SK-N-SH treated with all-trans-retinoic acid at 6 μM for 48 hours (cell line): ENCODE results near the gene TBCEL.

Source experiments
- RARB ChIP-seq: fragments of 250-450 bp; sonication (Bioruptor Pico); IDR thresholded peaks from 2 replicates; pipeline ENCODE4 v1.8.0; 2021; ENCODE audit warnings: mild to moderate bottlenecking, moderate library complexity
- SNAI2 ChIP-seq: fragments of 250-450 bp; sonication (Bioruptor Pico); IDR thresholded peaks from 2 replicates; pipeline ENCODE4 v1.5.0; 2020; ENCODE audit warnings: mild to moderate bottlenecking, moderate library complexity
- TCF4 ChIP-seq: fragments of 250-450 bp; sonication (Bioruptor Pico); IDR thresholded peaks from 2 replicates; pipeline ENCODE4 v1.8.0; 2021; ENCODE audit warnings: mild to moderate bottlenecking, moderate library complexity, borderline replicate concordance
- TOX ChIP-seq: fragments of 250-450 bp; sonication (Bioruptor Pico); IDR thresholded peaks from 2 replicates; pipeline ENCODE4 v1.8.0; 2021; ENCODE audit warnings: mild to moderate bottlenecking, moderate library complexity, borderline replicate concordance
- ZC3H10 ChIP-seq: fragments of 250-450 bp; sonication (Bioruptor Pico); IDR thresholded peaks from 2 replicates; pipeline ENCODE4 v1.5.1; 2021; ENCODE audit warnings: mild to moderate bottlenecking, moderate library complexity
- ZFP30 ChIP-seq: fragments of 450-650 bp; formaldehyde crosslinking; IDR thresholded peaks from 2 replicates; pipeline ENCODE4 v1.5.0; 2022; ENCODE audit warnings: mild to moderate bottlenecking, moderate library complexity
- ZNF565 ChIP-seq: fragments of 450-650 bp; formaldehyde crosslinking; conservative IDR thresholded peaks from 2 replicates; pipeline ENCODE4 v1.5.0; 2020; ENCODE audit warnings: low read depth, mild to moderate bottlenecking, moderate library complexity
- TF ChIP-seq, protein P1 (sequence below): fragments of 250-450 bp; sonication (Bioruptor Pico); IDR thresholded peaks from 2 replicates; pipeline ENCODE4 v1.8.0; 2020; ENCODE audit warnings: mild to moderate bottlenecking, moderate library complexity, borderline replicate concordance

GRCh38 chr11:121138259-121138658 is 114.4 kb downstream of the TBCEL start:
- TF ChIP-seq TOX (CRISPR knock-in tag), result no peak
- TF ChIP-seq, protein P1, sequence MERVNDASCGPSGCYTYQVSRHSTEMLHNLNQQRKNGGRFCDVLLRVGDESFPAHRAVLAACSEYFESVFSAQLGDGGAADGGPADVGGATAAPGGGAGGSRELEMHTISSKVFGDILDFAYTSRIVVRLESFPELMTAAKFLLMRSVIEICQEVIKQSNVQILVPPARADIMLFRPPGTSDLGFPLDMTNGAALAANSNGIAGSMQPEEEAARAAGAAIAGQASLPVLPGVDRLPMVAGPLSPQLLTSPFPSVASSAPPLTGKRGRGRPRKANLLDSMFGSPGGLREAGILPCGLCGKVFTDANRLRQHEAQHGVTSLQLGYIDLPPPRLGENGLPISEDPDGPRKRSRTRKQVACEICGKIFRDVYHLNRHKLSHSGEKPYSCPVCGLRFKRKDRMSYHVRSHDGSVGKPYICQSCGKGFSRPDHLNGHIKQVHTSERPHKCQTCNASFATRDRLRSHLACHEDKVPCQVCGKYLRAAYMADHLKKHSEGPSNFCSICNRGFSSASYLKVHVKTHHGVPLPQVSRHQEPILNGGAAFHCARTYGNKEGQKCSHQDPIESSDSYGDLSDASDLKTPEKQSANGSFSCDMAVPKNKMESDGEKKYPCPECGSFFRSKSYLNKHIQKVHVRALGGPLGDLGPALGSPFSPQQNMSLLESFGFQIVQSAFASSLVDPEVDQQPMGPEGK (CRISPR knock-in tag), result no peak
- TF ChIP-seq RARB (CRISPR knock-in tag), result no peak
- TF ChIP-seq ZFP30 (CRISPR knock-in tag), result no peak
- no peak for TF ChIP-seq ZNF565 (CRISPR knock-in tag)
- no peak for TF ChIP-seq SNAI2
- TF ChIP-seq TCF4 (CRISPR knock-in tag), result no peak
- TF ChIP-seq ZC3H10 (CRISPR knock-in tag), result no peak
